Breast epithelium (tissue), 3 donors: Measurements from ENCODE around the gene KCNJ12.

Experiments
- CTCF ChIP-seq, 3 donors: fragments of 450-650 bp; IDR thresholded peaks; one replicate each; pipeline ENCODE4 v1.5.1; 2016 to 2017; ENCODE audit warnings: antibody characterized with exemption in 3 of 3, mild to moderate bottlenecking in 3 of 3, moderate library complexity in 3 of 3
- POLR2A ChIP-seq: fragments of 450-650 bp; IDR thresholded peaks from one replicate; pipeline ENCODE4 v1.6.1; 2016; ENCODE audit warnings: antibody characterized with exemption, mild to moderate bottlenecking, moderate library complexity

DNA sequence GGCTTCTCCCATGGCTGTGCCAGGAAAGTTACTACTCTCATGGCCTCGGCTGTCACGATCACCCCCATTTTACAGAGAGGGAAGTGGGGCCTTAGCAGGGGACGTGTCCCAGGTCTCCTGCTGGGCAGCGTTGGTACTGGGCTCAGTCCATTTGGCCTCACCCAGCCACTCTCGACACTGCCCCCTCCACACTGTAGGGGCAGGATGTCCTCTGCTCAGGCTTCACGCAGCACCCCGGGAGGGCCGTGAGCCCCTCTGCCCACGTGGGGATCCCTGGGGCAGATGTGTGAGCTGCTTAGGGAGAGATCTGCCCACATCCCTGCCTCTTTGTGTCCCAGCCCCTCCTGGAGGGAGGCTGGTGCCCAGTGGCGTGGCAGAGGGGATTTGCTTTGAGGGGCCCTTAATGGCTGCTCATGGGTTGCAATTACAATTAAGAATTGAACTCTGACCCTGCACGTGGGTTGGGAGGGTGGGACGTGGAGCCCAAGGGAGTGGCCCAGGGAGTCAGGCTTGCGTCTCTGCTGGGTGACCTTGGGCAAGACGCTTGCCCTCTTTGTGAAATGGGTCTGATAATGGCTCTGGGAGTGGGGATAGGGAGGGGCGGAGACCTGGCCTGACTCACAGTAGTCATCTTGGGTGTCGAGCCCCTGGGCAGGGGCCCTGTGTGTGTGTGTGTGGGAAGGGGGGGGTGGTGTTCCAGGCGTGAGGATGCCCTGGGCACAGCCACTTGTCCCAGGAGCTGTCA, 2.3 kb upstream of the KCNJ12 start:
- TF ChIP-seq CTCF (IDR thresholded peaks at IDR 0.05) (no peak), POLR2A (no peak)
